ENCODE measurements around the gene FCRLA.

GRCh38 chr1:161719325-161719611 lies 12.2 kb downstream of the FCRLA start:
- TF ChIP-seq CTCF (IDR thresholded peaks at IDR 0.05 in 4 of 5, conservative IDR thresholded peaks at IDR 0.05 in 1 of 5) (no peak), POLR2A (IDR thresholded peaks at IDR 0.05) (no peak)
